T-helper 2 cell treated with Interferon-gamma antibody and Interleukin-4, amounts not matched to agents 5 μg/mL and 100 μg/mL, for 36 hours (primary cell): ENCODE data around the gene MAP3K6.

Experiments used
- DNase-seq: peaks from one replicate; pipeline ENCODE4 v3.0.0; 2021; ENCODE audit warnings: low spot score
- H3K27ac Mint-ChIP-seq: one replicate; pipeline ENCODE4 v1.8.0; 2021; ENCODE audit warnings: mild to moderate bottlenecking, mixed read lengths
- H3K27me3 Mint-ChIP-seq: one replicate; pipeline ENCODE4 v1.8.0; 2021; ENCODE audit warnings: low read depth, mixed read lengths
- H3K36me3 Mint-ChIP-seq: one replicate; pipeline ENCODE4 v1.8.0; 2021; ENCODE audit warnings: low read depth, mixed read lengths
- H3K4me1 Mint-ChIP-seq: one replicate; pipeline ENCODE4 v1.8.0; 2021; ENCODE audit warnings: low read depth, mixed read lengths
- H3K4me3 Mint-ChIP-seq: one replicate; pipeline ENCODE4 v1.8.0; 2022; ENCODE audit warnings: mild to moderate bottlenecking, moderate library complexity, mixed read lengths
- H3K9me3 Mint-ChIP-seq: one replicate; pipeline ENCODE4 v1.8.0; 2021; ENCODE audit warnings: mixed read lengths

The MAP3K6 gene

DNA sequence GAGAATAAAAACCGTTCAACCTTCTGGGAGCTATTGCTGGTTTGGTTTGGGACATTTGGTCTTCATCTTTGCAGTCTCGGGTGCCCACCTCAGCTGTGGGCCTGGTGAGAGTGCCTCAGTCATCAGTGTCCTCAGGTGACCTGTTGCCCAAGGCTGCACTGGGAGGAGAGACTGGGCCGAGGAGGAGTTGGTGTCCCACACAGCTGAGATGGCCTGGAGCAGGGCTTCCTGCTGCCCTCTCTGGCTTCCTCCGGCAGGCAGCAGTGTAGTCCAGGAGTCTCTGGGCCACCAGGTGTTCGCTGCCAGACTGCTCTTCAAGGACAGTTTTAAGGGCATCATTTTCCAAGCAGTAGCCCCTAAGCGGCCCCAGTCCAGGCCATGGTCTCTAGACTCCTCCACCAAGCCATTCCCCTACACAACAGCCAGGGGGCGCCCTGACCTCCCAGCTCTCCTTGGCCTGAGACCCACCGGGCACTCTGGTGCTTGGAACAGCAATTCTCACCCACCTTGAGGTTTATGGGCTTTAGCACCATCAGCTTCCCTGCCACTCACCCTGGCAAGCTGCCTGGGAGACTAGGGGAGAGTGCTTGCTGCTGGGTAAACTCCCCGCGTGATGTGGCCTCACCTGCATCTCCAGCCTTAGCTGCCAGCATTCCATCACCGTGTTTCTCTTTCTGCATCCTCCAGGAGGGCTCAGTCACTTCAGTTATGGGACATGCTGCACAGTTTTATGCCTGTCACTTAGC, 34.1 kb downstream of the MAP3K6 start:
- Mint-ChIP-seq H3K4me3 (no peak overlapping the region), H3K36me3 (peaks cover 38% of the 10 kb centered on the region), H3K9me3 (no peaks in the 10 kb centered on the region)

DNA sequence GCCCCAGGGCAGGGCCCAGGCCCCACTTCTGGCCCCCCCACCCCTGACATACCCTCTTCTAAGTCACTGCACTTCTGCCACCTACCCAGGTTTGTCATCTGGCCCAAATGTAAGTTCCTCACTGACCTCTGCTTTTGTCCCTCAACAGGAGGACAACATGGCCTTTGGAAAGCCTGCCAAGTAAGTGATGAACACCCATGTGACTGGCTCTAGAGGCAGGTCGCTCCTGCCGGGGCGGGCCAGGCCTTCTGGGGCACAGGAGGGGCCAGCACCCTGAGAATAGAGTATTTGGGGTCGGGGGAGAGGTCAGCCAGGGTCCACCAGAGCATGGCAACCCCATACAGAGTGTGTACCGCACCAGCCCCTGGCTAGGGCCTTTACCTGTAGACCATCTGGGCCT, 34.8 kb downstream of the MAP3K6 start:
- peaks cover 6% of the 10 kb centered on the region for H3K4me1 Mint-ChIP-seq
- no peak overlapping the region for H3K4me3 Mint-ChIP-seq
- no peaks in the 10 kb centered on the region for H3K9me3 Mint-ChIP-seq
- H3K36me3 Mint-ChIP-seq, result peaks cover 38% of the 10 kb centered on the region
- DNase-seq, result no peak
- H3K27me3 Mint-ChIP-seq, result no peaks in the 10 kb centered on the region
- H3K27ac Mint-ChIP-seq, result peak overlapping the region; percentile 53

More for the DNA sequence above, 34.1 kb downstream of the MAP3K6 start:
- DNase-seq, result peak; percentile 23
- Mint-ChIP-seq H3K27me3 (no peaks in the 10 kb centered on the region), H3K4me1 (peaks cover 4% of the 10 kb centered on the region), H3K27ac (peak overlapping the region; percentile 26)

GRCh38 chr1:27331426-27331825, 35.3 kb downstream of the MAP3K6 start:
- H3K36me3 Mint-ChIP-seq, result peaks cover 34% of the 10 kb centered on the region
- H3K4me3 Mint-ChIP-seq, result no peak overlapping the region
- no peak overlapping the region for H3K27ac Mint-ChIP-seq
- H3K27me3 Mint-ChIP-seq, result no peaks in the 10 kb centered on the region
- DNase-seq, result no peak
- no peaks in the 10 kb centered on the region for H3K9me3 Mint-ChIP-seq
- peaks cover 8% of the 10 kb centered on the region for H3K4me1 Mint-ChIP-seq

DNA sequence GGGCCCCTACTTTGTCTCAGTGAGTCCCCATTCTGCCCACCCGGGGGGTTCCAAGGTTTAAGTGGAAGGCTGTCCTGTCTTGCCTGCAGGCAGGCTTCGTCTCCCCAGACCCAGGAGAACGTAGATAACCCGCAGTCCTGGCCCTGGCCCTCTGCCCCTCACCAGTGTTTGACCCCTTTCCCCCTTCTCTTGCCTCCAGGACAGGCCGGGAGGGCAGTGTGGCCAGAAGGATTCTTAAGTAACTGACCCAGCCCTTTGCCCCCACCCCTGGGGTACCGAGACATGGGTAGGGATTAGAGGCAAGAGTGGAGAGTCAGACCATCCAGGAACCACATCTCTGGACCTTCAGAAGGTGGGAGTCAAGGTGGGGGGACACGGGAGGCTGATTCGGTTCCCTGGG, 36.0 kb downstream of the MAP3K6 start:
- Mint-ChIP-seq H3K27me3 (no peaks in the 10 kb centered on the region), H3K4me3 (no peak overlapping the region)

GRCh38 chr1:27327964-27328363, 38.8 kb downstream of the MAP3K6 start:
- Mint-ChIP-seq H3K4me3 (no peak overlapping the region), H3K9me3 (no peaks in the 10 kb centered on the region), H3K36me3 (peaks cover 40% of the 10 kb centered on the region), H3K4me1 (peaks cover 19% of the 10 kb centered on the region), H3K27ac (no peak overlapping the region), H3K27me3 (no peaks in the 10 kb centered on the region)
- DNase-seq, result no peak

More for the DNA sequence above, 36.0 kb downstream of the MAP3K6 start:
- Mint-ChIP-seq H3K36me3 (peaks cover 38% of the 10 kb centered on the region), H3K9me3 (no peaks in the 10 kb centered on the region), H3K4me1 (peaks cover 8% of the 10 kb centered on the region), H3K27ac (no peak overlapping the region)
- no peak for DNase-seq

- peaks cover 20% of the 10 kb centered on the region for H3K4me1 Mint-ChIP-seq
- no peaks in the 10 kb centered on the region for H3K9me3 Mint-ChIP-seq
- peaks cover 28% of the 10 kb centered on the region for H3K36me3 Mint-ChIP-seq
- H3K27ac Mint-ChIP-seq, result no peak overlapping the region
- no peak for DNase-seq
- H3K4me3 Mint-ChIP-seq, result no peak overlapping the region
- H3K27me3 Mint-ChIP-seq, result no peaks in the 10 kb centered on the region
These were observed 41.5 kb downstream of the MAP3K6 start for GRCh38 chr1:27325286-27325685.

DNA sequence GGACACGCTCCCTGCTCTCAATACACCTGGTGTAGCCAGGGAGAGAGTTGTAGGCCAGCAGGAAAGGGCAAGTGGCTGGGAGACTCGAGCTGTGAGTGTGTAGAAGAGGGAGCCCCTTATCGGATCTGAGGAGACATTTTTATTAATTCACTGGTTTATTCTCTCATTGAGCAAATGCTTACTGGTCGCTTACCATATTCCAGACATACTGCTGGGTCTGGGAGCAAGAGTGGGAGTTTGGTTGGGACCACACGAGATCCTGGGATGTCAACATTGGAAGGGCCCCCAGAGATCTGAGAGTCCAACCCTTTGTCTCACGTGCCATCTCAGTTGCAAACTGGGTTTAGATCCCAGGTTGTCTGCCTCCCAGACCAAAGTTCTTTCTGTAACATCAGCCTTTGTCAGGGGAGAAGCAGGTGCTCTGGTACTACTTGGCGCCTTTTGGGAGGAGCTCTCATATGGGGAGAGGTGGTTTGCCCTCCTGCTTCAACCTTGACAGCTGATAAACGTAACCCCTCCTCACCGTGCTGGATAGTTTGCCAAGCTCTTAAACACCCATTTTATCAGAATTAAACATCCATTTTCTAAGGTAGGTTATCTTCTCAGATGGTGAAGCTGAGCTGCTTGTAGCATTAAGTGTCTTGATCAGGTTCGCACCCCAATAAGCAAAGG, 44.1 kb downstream of the MAP3K6 start:
- Mint-ChIP-seq H3K27ac (peak overlapping the region; percentile 93), H3K36me3 (peaks cover 22% of the 10 kb centered on the region), H3K27me3 (peaks cover 3% of the 10 kb centered on the region), H3K9me3 (no peaks in the 10 kb centered on the region), H3K4me3 (peak overlapping the region; percentile 96), H3K4me1 (peaks cover 20% of the 10 kb centered on the region)
- peak; percentile 10 for DNase-seq

- H3K36me3 Mint-ChIP-seq, result peaks cover 22% of the 10 kb centered on the region
- H3K27me3 Mint-ChIP-seq, result peaks cover 3% of the 10 kb centered on the region
- H3K4me1 Mint-ChIP-seq, result peaks cover 19% of the 10 kb centered on the region
- peak; percentile 99 for DNase-seq
- peak within 1 kb of the TSS; percentile 93 for H3K27ac Mint-ChIP-seq
- no peaks in the 10 kb centered on the region for H3K9me3 Mint-ChIP-seq
- H3K4me3 Mint-ChIP-seq, result peak within 1 kb of the TSS; percentile 96
These were observed 44.8 kb downstream of the MAP3K6 start, which contains the start of gene TMEM222 for GRCh38 chr1:27321813-27322568. Gene TMEM222, plus strand, starts transcription at chr1:27322163. Its CDS starts 35 bp downstream, at chr1:27322198.

- Mint-ChIP-seq H3K27ac (no peak overlapping the region), H3K4me1 (peaks cover 6% of the 10 kb centered on the region), H3K27me3 (peaks cover 3% of the 10 kb centered on the region), H3K4me3 (no peak overlapping the region), H3K9me3 (no peaks in the 10 kb centered on the region), H3K36me3 (peaks cover under 1% of the 10 kb centered on the region)
- DNase-seq, result no peak
These were observed 48.2 kb downstream of the MAP3K6 start for GRCh38 chr1:27318596-27318995.

GRCh38 chr1:27318136-27318535, 48.6 kb downstream of the MAP3K6 start:
- Mint-ChIP-seq H3K4me3 (no peak overlapping the region), H3K9me3 (no peaks in the 10 kb centered on the region), H3K36me3 (no peaks in the 10 kb centered on the region), H3K27ac (no peak overlapping the region), H3K4me1 (peaks cover 5% of the 10 kb centered on the region), H3K27me3 (peaks cover 4% of the 10 kb centered on the region)
- no peak for DNase-seq

DNA sequence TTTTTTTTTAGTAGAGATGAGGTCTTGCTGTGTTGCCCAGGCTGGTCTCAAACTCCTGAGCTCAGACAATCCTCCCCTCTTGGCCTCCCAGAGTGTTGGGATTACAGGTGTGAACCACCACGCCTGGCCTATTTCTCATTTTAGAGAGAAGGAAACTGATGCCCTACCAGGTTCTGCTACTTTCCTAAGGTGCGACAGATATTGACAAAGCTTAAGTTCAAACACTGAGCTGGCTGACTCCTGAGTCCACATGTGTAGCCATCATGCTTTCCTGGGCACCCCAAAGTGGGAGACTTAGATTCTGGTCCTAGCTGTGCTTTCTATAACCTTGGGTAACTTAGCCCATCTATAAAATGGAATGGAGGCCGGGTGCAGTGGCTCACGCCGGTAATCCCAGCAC, 49.9 kb downstream of the MAP3K6 start:
- Mint-ChIP-seq H3K4me3 (no peak overlapping the region), H3K4me1 (peaks cover 5% of the 10 kb centered on the region), H3K27ac (no peak overlapping the region), H3K27me3 (peaks cover 7% of the 10 kb centered on the region), H3K9me3 (no peaks in the 10 kb centered on the region), H3K36me3 (no peaks in the 10 kb centered on the region)
- no peak for DNase-seq

- Mint-ChIP-seq H3K9me3 (no peaks in the 10 kb centered on the region), H3K27me3 (peaks cover 7% of the 10 kb centered on the region), H3K36me3 (no peaks in the 10 kb centered on the region), H3K27ac (no peak overlapping the region), H3K4me1 (no peaks in the 10 kb centered on the region), H3K4me3 (no peak overlapping the region)
- DNase-seq, result no peak
These were observed 52.0 kb downstream of the MAP3K6 start for GRCh38 chr1:27314737-27315136.

GRCh38 chr1:27314169-27314568, 52.6 kb downstream of the MAP3K6 start:
- Mint-ChIP-seq H3K36me3 (no peaks in the 10 kb centered on the region), H3K27me3 (peaks cover 7% of the 10 kb centered on the region), H3K4me1 (no peaks in the 10 kb centered on the region), H3K4me3 (no peak overlapping the region), H3K9me3 (no peaks in the 10 kb centered on the region), H3K27ac (no peak overlapping the region)
- no peak for DNase-seq
